Measurements from ENCODE around the gene GLYAT.
A peak's percentile ranks its signal among the peaks of the same experiment; 100 is the strongest.

The GLYAT gene

DNA sequence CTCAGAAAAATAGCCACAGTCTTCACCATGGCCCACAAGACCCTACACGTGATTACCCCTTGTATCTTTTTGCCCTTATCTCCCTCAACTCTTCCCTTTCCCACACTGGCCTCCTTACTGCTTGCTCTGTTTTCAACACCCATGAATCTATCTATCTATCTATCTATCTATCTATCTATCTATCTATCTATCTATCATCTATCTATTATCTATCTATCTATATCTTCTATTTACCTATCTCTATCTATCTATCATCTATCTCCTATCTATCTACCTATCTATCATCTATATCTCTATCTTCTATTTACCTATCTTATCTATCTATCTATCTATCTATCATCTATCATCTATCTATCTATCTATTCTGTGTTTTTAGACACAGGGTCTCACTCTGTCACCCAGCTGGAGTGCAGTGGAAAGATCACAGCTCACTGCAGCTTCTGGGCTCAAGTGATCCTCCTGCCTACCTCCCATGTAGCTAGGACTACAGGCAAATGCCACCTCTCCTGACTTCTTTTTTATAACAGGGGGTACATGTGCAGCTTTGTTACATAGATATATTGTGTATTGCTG, 55.1 kb downstream of the GLYAT start:
- DNase-seq, result no peak

DNA sequence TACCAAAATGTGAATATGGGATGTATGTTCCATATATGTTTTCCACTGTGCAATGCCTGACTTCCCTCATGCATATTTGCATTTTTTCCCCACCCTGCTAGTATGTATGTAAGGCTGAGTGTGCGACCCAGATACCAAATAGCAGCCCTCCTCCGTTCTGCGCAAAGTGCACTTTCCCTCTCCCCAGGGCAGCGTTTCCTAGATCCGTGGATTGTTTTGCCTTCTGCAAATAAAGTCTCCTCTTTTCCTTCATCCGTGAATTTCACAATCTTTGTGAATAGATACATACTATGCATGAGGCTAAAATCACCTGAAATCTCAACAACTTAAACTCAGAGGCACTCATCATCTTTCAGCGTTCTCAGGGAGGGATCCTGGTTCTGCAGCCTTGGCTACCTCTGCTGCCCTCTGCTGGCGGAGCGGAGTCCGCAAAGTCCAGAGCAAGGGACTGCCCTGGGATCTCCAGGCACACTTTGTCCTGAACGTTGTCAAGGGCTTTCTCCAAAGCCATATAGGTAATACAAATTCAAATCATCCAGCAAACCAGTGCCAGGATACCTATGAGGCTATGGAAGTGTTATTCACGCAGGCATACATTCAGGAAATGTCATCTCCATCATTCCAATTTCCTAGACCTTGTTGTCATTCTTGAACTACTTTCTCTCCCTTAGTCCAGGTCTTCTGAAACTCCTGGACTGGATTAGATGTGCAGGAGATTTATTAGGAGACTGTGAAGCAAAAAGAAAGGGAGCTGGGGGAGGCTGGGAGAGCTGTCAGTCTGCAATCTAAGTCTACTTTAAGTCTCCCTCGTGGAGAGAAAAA, 56.2 kb downstream of the GLYAT start:
- DNase-seq, result peak in 1 of 2 experiments; percentile 7

DNA sequence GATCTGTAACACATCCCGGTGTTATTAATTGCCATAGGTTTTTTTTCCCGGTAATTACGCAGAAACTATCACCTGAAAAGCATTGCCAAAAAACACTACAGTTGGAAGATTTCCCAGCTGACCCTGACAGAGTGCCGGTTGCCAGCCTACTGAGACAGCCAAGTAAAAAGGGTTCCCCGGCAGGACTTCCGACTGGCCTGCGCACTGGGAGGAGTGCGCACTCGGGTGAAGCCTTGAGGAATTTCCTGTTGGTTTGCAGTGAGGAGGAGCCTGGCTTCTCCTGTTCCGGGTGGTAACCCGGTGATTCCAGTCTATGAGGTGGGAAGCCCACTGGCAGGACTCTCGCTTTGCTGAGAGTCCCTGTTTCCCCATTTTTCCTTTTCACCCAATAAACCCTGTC, 57.1 kb downstream of the GLYAT start:
- DNase-seq, result no peak

DNA sequence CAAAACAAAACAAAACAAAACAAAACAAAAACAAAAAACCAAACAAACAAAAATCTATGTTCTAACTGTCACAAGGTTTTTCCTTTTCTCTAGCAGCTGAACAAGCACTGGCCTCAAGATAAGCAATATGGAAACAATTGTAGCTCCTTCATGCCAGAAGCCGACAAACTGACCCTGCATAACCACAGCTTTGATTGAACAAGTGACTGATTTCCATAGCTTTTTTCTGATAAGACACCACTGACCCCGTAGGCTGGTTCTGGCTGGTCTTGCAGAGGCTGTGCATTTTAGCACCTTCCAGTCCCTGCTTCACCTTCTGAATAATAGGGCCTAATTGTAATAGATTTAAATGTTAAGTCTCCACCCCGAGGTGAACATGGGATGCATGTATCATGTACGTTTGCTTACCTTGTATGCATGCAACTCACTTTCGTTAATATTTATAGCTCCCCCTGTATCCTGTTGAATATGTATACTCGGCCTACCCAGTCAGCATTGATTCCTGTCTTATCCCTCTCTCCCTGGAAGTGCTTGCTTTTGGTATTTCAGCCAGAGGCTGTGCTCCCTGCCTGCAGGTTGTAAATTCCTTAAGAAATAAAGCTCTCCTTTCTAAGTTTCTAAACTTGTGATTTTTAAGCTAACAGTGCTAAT, 59.6 kb downstream of the GLYAT start:
- DNase-seq, result no peak

DNA sequence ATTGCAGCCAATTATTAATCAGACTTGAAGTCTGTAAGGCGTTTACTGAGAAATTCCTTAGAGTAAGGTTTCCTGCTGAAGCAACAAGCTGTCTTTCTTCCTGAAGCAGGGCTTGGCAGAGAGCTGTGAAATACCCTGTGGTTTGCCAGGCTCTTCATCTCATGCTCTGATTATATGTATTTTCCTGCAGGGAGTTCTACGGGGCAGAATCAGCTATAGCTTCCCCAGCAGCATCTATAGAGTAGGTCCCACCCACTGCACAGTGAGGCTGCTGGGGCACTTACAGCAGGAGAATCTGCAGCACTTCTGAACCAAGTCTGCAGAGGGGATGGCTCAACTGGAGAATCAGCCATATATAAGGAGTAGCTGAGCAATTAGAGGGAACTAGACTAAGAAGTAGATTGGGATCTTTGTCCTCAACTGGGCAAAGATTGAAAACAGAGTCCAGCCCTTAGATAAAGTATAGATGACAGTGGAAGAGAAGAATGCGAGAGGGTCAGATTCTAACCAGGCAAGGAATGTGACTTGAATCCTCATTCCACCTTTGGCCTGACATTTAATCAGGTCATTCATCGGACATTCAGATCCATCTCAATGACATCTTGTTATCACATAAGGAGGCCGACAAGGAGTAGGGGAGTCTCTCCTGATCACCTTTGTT, 71.7 kb downstream of the GLYAT start:
- DNase-seq, result no peak

DNA sequence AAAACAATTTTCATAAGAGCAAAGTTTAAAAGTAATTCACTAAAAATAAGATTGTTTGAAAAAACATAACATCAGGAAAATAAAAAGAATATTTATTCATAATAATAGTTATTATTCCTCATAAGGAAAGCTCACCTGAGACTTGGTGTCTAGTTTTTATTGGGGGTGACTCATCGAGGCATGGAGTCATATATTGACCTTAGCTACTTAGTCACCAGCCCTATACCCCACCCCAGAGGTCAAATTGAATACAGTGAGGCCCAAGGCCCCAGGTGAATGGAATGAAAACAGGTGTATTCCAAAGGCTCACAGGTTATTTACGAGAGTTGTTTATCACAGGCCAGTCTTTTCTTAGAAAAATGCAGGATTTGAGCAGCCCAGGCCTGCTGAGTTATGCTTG, 72.3 kb downstream of the GLYAT start:
- no peak for DNase-seq
